Stimulated activated effector memory CD8-positive, alpha-beta T cell treated with anti-CD3 and anti-CD28 coated beads, Interleukin-12 subunit alpha, Interleukin-12 subunit beta, amount 100 ng/mL, for 72 hours (primary cell): ENCODE results near the gene NAA35.
A peak's percentile ranks its signal among the peaks of the same experiment; 100 is the strongest.
"Not testable (repeated sequence)": the region's sequence is repeated elsewhere in the genome, so short reads cannot be mapped to it uniquely, and the experiment has no call there.

Experiments used
- ATAC-seq: fragments of 150-1000 bp; cut with Tn5 transposase; 2 replicates; pipeline ENCODE4 v1.10.0; 2021
- DNase-seq, 2 donors: peaks; one replicate each; pipeline ENCODE4 v3.0.0; 2021 to 2022; ENCODE audit warnings: low spot score in 2 of 2
- H3K27ac Mint-ChIP-seq: one replicate; pipeline ENCODE4 v1.8.0; 2022; ENCODE audit warnings: mild to moderate bottlenecking, mixed read lengths
- H3K36me3 Mint-ChIP-seq: one replicate; pipeline ENCODE4 v1.8.0; 2022; ENCODE audit warnings: mild to moderate bottlenecking, mixed read lengths
- H3K4me1 Mint-ChIP-seq: one replicate; pipeline ENCODE4 v1.8.0; 2022; ENCODE audit warnings: mixed read lengths
- H3K4me3 Mint-ChIP-seq: one replicate; pipeline ENCODE4 v1.8.0; 2022; ENCODE audit warnings: mild to moderate bottlenecking, mixed read lengths
- H3K9me3 Mint-ChIP-seq: one replicate; pipeline ENCODE4 v1.8.0; 2022; ENCODE audit warnings: mixed read lengths

NAA35 gene

DNA sequence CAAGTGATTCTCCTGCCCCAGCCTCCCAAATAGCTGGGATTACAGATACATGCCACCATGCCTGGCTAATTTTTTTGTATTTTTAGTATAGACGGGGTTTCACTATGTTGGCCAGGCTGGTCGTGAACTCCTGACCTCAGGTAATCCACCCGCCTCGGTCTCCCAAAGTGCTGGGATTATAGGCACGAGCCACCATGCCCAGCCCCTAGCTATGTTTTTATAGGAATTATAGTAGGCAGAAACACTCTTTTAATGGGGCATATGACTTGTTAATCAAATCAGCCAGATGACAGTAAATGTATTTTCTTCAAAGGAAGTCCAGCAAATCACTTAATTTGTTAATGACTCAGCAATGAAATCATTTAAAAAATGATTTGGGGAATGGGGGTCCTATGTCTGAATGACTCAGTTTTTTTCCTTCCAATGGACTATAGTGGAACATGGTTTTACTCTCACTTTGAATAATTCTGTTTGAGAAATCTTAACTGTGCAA lies 33.2 kb downstream of the NAA35 start:
- ATAC-seq, H3K27ac Mint-ChIP-seq, H3K9me3 Mint-ChIP-seq, H3K4me3 Mint-ChIP-seq, H3K4me1 Mint-ChIP-seq, DNase-seq: not testable (repeated sequence)
- peaks cover 76% of the 10 kb centered on the region for H3K36me3 Mint-ChIP-seq

- no peak overlapping the region for H3K4me3 Mint-ChIP-seq
- H3K4me1 Mint-ChIP-seq = peaks cover under 1% of the 10 kb centered on the region
- H3K36me3 Mint-ChIP-seq = peaks cover 92% of the 10 kb centered on the region
- no peak for ATAC-seq
- no peaks in the 10 kb centered on the region for H3K9me3 Mint-ChIP-seq
- H3K27ac Mint-ChIP-seq = no peak overlapping the region
- no peak for DNase-seq
These were observed 37.5 kb downstream of the NAA35 start for GRCh38 chr9:85978496-85978895.

DNA sequence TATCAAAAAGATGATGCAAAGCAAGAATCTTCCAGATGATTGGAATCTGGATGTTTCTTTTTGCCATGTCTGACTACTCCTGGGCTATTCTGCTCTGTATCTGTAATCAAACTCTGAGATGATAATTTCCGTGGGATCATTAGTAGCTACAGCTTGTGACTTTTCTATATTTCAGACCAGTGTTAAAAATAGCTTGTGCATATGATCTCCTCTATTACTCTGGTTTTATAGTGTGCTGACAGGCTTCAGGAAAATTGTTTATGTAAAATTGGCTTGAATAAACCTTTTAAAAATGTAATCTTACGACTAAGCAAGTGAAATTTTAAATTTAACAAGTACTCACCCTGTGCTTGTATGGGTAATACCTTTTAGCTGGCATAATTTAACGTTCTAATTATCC lies 40.4 kb downstream of the NAA35 start:
- Mint-ChIP-seq H3K27ac (no peak overlapping the region), H3K4me3 (no peak overlapping the region), H3K4me1 (no peaks in the 10 kb centered on the region), H3K36me3 (peaks cover 93% of the 10 kb centered on the region), H3K9me3 (no peaks in the 10 kb centered on the region)
- no peak for ATAC-seq
- DNase-seq = no peak

GRCh38 chr9:85984457-85984856 lies 43.5 kb downstream of the NAA35 start:
- Mint-ChIP-seq H3K4me3 (no peak overlapping the region), H3K4me1 (no peaks in the 10 kb centered on the region), H3K36me3 (peaks cover 84% of the 10 kb centered on the region), H3K27ac (no peak overlapping the region), H3K9me3 (no peaks in the 10 kb centered on the region)
- DNase-seq = no peak
- ATAC-seq = no peak

- H3K4me3 Mint-ChIP-seq = no peak overlapping the region
- DNase-seq = no peak
- H3K36me3 Mint-ChIP-seq = peaks cover 60% of the 10 kb centered on the region
- peaks cover 10% of the 10 kb centered on the region for H3K4me1 Mint-ChIP-seq
- H3K27ac Mint-ChIP-seq = no peak overlapping the region
- no peak for ATAC-seq
- H3K9me3 Mint-ChIP-seq = no peaks in the 10 kb centered on the region
These were observed 46.3 kb downstream of the NAA35 start for GRCh38 chr9:85987236-85987635.

GRCh38 chr9:85994191-85994590 lies 53.2 kb downstream of the NAA35 start:
- H3K36me3 Mint-ChIP-seq = peaks cover 41% of the 10 kb centered on the region
- H3K9me3 Mint-ChIP-seq = no peaks in the 10 kb centered on the region
- ATAC-seq = no peak
- DNase-seq = no peak
- no peak overlapping the region for H3K4me3 Mint-ChIP-seq
- no peak overlapping the region for H3K27ac Mint-ChIP-seq
- peaks cover 10% of the 10 kb centered on the region for H3K4me1 Mint-ChIP-seq

- H3K36me3 Mint-ChIP-seq = peaks cover 38% of the 10 kb centered on the region
- no peak overlapping the region for H3K27ac Mint-ChIP-seq
- no peaks in the 10 kb centered on the region for H3K9me3 Mint-ChIP-seq
- H3K4me3 Mint-ChIP-seq = no peak overlapping the region
- ATAC-seq (no peak), DNase-seq (no peak)
- peaks cover 10% of the 10 kb centered on the region for H3K4me1 Mint-ChIP-seq
These were observed 54.2 kb downstream of the NAA35 start for GRCh38 chr9:85995097-85995496.

DNA sequence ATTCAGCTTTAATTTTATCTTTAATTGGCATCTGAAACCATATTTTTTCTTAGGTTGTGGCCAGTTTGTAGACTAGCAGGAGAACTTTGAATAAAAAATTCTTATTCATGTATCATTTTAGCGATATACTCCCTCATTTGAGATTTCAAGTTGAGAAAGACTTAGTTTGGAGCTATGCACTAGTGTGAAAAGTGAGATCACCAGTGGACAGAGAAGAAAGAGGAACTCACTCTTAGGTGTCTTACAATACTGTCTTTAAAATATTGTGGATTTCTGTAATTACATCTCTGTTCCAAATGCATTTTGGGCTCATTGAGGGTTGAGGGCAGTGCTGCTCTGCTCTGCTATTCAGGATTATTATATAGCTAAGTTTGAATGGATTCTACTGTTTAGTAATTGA lies 54.7 kb downstream of the NAA35 start:
- Mint-ChIP-seq H3K4me1 (peaks cover 10% of the 10 kb centered on the region), H3K9me3 (no peaks in the 10 kb centered on the region), H3K36me3 (peaks cover 43% of the 10 kb centered on the region), H3K4me3 (no peak overlapping the region), H3K27ac (no peak overlapping the region)
- DNase-seq (no peak), ATAC-seq (no peak)

GRCh38 chr9:86005253-86005775 lies 64.4 kb downstream of the NAA35 start:
- no peak for DNase-seq
- H3K36me3 Mint-ChIP-seq = peaks cover 96% of the 10 kb centered on the region

GRCh38 chr9:86009133-86009532 lies 68.2 kb downstream of the NAA35 start:
- H3K4me1 Mint-ChIP-seq = no peaks in the 10 kb centered on the region
- DNase-seq = no peak
- H3K36me3 Mint-ChIP-seq = peaks cover 97% of the 10 kb centered on the region
- H3K27ac Mint-ChIP-seq = no peak overlapping the region
- no peak overlapping the region for H3K4me3 Mint-ChIP-seq
- no peak for ATAC-seq
- peaks cover 8% of the 10 kb centered on the region for H3K9me3 Mint-ChIP-seq

More at GRCh38 chr9:86005253-86005775, 64.4 kb downstream of the NAA35 start:
- Mint-ChIP-seq H3K27ac (no peak overlapping the region), H3K4me3 (no peak overlapping the region), H3K4me1 (no peaks in the 10 kb centered on the region), H3K9me3 (peaks cover 8% of the 10 kb centered on the region)
- no peak for ATAC-seq

GRCh38 chr9:86020731-86021130 lies 79.8 kb downstream of the NAA35 start:
- Mint-ChIP-seq H3K4me1 (no peaks in the 10 kb centered on the region), H3K27ac (peak overlapping the region; percentile 11), H3K9me3 (no peaks in the 10 kb centered on the region), H3K4me3 (no peak overlapping the region), H3K36me3 (peaks cover 96% of the 10 kb centered on the region)
- ATAC-seq (no peak), DNase-seq (no peak)

- Mint-ChIP-seq H3K36me3 (peaks cover 95% of the 10 kb centered on the region), H3K9me3 (no peaks in the 10 kb centered on the region), H3K4me3 (no peak overlapping the region), H3K4me1 (no peaks in the 10 kb centered on the region), H3K27ac (peak overlapping the region; percentile 11)
- no peak for DNase-seq
- no peak for ATAC-seq
These were observed 80.2 kb downstream of the NAA35 start for GRCh38 chr9:86021166-86021565.

DNA sequence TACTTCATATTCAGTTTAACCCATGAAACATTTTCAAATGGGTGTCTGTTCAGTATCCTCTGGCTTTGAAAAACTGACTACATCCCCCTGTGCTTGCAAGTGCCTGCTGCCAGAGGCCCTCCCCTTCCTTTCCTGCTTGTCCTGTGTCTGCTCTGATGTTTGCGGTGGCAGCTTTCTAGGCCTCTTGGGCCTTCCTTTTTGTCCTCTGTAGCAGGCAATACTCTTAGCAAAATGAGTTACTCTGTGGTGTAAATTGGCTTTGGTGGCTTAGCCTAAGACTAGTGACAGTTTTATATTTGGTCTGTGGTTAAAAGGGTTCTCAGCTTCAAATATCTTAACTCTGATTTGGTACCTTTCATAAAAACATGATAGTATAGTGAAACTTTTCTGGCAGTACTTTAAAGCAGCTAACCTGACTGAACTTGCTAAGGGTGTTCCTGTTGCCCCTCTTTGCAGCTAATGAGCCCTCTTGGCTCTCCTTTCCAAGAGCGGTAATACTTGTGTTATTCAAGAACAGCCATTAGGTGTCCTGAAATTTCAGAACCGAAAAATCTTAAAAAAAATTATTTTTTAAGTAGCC lies 81.8 kb downstream of the NAA35 start:
- H3K27ac Mint-ChIP-seq = no peak overlapping the region
- ATAC-seq (no peak), DNase-seq (no peak)
- no peak overlapping the region for H3K4me3 Mint-ChIP-seq
- no peaks in the 10 kb centered on the region for H3K4me1 Mint-ChIP-seq
- H3K9me3 Mint-ChIP-seq = no peaks in the 10 kb centered on the region
- peaks cover 95% of the 10 kb centered on the region for H3K36me3 Mint-ChIP-seq

GRCh38 chr9:86027767-86028166 lies 86.8 kb downstream of the NAA35 start:
- Mint-ChIP-seq H3K4me3 (no peak overlapping the region), H3K27ac (no peak overlapping the region), H3K4me1 (no peaks in the 10 kb centered on the region), H3K36me3 (peaks cover 64% of the 10 kb centered on the region), H3K9me3 (no peaks in the 10 kb centered on the region)
- no peak for ATAC-seq
- no peak for DNase-seq

DNA sequence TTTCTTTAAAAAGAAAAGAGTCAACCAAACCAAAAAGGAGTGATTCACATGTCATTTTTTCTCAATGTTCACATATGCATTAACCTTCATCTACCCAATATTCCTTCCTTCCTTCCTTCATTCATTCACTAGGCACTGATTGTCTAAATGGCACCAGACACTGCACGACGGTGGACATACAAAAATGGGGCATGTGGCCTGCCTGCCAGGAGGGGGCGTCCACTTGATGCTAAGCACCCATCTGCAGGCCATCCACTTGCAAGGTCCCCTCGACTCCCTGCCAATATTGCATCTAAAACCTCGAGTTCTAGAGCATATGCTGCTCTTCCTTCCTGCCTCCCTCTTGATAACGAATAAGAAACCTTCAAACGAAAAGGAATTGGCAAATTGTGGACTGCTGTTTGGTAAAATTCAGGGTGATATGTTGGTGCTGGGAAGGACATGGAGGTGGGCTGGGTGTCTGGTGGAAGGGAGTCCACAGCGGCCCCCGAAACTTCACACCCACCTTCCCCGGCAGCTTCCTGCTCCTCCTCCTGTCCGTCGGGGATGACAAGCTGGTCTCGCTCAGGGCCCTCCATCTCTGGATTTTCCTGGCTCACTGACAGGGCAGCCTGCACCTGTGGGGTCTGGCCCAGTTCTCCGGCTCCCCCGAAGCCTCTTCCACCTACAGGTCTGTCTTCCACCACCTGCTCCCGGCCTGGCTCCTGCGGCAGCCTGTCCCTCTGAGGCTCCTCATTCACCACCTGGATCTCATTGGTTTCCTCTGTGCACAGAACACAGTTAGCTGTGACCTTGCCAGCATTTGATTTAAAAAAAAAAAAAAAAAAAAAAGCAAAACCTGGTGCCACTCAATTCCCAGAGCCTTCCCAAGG lies 94.2 kb downstream of the NAA35 start:
- ATAC-seq (no peak), DNase-seq (no peak)
- Mint-ChIP-seq H3K4me3 (no peak overlapping the region), H3K9me3 (no peaks in the 10 kb centered on the region), H3K4me1 (no peaks in the 10 kb centered on the region), H3K36me3 (peaks cover 16% of the 10 kb centered on the region), H3K27ac (no peak overlapping the region)
